Measurements from ENCODE around the gene TJP2.

- no peak for TF ChIP-seq CTCF (IDR thresholded peaks at IDR 0.05; ENCODE audit: poor library complexity, severe bottlenecking)
- TF ChIP-seq REST (IDR thresholded peaks at IDR 0.05; ENCODE audit: borderline replicate concordance): no peak
- TF ChIP-seq SMC3 (conservative IDR thresholded peaks at IDR 0.05; ENCODE audit: poor library complexity): no peak
- no peak for TF ChIP-seq POLR2AphosphoS5 (IDR thresholded peaks at IDR 0.05)
- TF ChIP-seq RAD21 (conservative IDR thresholded peaks at IDR 0.05): no peak
- no peak for TF ChIP-seq EP300 (conservative IDR thresholded peaks at IDR 0.05; ENCODE audit: poor library complexity, severe bottlenecking)
- TF ChIP-seq TAF1 (IDR thresholded peaks at IDR 0.05; ENCODE audit: low read depth): no peak
- TF ChIP-seq EZH2 (IDR thresholded peaks at IDR 0.05; ENCODE audit: borderline replicate concordance, insufficient read depth, low read length, poor library complexity, severe bottlenecking): no peak
- no peak for TF ChIP-seq MXI1 (conservative IDR thresholded peaks at IDR 0.05; ENCODE audit: poor library complexity, severe bottlenecking)
Measured at GRCh38 chr9:69158471-69158870, 15.6 kb upstream of the TJP2 start.

Data from neural cell (in vitro differentiated cells).